Stomach (tissue), 4 donors: ENCODE results near the gene PSENEN.

ENCODE experiments used
- EP300 ChIP-seq: sonication (generic); formaldehyde crosslinking; IDR thresholded peaks from one replicate; pipeline ENCODE4 v1.6.1; 2017; ENCODE audit warnings: antibody characterized with exemption
- POLR2AphosphoS5 ChIP-seq, 3 donors: sonication (generic); formaldehyde crosslinking; IDR thresholded peaks; one replicate each; pipeline ENCODE4 v1.6.1; 2016; ENCODE audit warnings: antibody characterized with exemption in 3 of 3
- TF ChIP-seq, protein P1 (sequence below), 7 experiments: fragments of 450-650 bp in 4 of 7; fragments of 200-600 bp in 3 of 7; sonication (generic) in 3 of 7; IDR thresholded peaks; one replicate each; pipeline ENCODE4 v1.5.1; 2016 to 2019; ENCODE audit warnings: antibody characterized with exemption in 7 of 7, control low read depth in 2 of 7, mild to moderate bottlenecking in 1 of 7

DNA sequence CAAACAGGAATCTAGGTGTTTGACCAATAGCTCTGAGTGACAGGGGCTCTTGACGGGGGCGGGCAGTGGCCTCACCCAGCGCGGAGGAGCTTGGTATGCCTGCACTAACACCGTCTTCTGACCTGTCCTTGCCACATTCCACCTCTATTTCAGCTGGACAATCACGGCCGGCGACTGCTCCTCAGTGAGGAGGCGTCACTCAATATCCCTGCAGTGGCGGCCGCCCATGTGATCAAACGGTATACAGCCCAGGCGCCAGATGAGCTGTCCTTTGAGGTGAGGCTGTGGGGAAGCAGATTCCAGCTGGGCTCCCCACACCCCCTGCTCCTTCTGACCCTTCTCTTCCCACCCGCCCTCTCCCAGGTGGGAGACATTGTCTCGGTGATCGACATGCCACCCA lies 34.6 kb downstream of the PSENEN start:
- TF ChIP-seq, protein P1, sequence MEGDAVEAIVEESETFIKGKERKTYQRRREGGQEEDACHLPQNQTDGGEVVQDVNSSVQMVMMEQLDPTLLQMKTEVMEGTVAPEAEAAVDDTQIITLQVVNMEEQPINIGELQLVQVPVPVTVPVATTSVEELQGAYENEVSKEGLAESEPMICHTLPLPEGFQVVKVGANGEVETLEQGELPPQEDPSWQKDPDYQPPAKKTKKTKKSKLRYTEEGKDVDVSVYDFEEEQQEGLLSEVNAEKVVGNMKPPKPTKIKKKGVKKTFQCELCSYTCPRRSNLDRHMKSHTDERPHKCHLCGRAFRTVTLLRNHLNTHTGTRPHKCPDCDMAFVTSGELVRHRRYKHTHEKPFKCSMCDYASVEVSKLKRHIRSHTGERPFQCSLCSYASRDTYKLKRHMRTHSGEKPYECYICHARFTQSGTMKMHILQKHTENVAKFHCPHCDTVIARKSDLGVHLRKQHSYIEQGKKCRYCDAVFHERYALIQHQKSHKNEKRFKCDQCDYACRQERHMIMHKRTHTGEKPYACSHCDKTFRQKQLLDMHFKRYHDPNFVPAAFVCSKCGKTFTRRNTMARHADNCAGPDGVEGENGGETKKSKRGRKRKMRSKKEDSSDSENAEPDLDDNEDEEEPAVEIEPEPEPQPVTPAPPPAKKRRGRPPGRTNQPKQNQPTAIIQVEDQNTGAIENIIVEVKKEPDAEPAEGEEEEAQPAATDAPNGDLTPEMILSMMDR (IDR thresholded peaks at IDR 0.05) = no peak
- TF ChIP-seq EP300 (no peak), POLR2AphosphoS5 (IDR thresholded peaks at IDR 0.05) (no peak)
